Esophagus muscularis mucosa (tissue), 4 donors: ENCODE data around the gene IGF2BP3.

Experiments used
- CTCF ChIP-seq, 3 experiments: fragments of 200-600 bp in 2 of 3; fragments of 450-650 bp in 1 of 3; sonication (generic) in 2 of 3; IDR thresholded peaks; one replicate each; pipeline ENCODE4 v1.5.1; 2017 to 2019; ENCODE audit warnings: antibody characterized with exemption in 3 of 3, mild to moderate bottlenecking in 2 of 3, moderate library complexity in 1 of 3
- EP300 ChIP-seq: sonication (generic); formaldehyde crosslinking; IDR thresholded peaks from one replicate; pipeline ENCODE4 v1.6.1; 2017; ENCODE audit warnings: antibody characterized with exemption
- POLR2A ChIP-seq: fragments of 450-650 bp; IDR thresholded peaks from one replicate; pipeline ENCODE4 v1.6.1; 2017; ENCODE audit warnings: antibody characterized with exemption, moderate library complexity, mild to moderate bottlenecking, low read depth
- POLR2AphosphoS5 ChIP-seq, 2 donors: sonication (generic); formaldehyde crosslinking; IDR thresholded peaks; one replicate each; pipeline ENCODE4 v1.6.1; 2017; ENCODE audit warnings: antibody characterized with exemption in 2 of 2

GRCh38 chr7:23472956-23473843 is 2.9 kb upstream of the IGF2BP3 start:
- TF ChIP-seq POLR2A: no peak
- no peak for TF ChIP-seq EP300
- no peak for TF ChIP-seq POLR2AphosphoS5 (IDR thresholded peaks at IDR 0.05)
- no peak for TF ChIP-seq CTCF (IDR thresholded peaks at IDR 0.05)
